Ovary (tissue), 9 donors: ENCODE data around the gene CACNA1H. TPM values are rescaled to one million over a fixed set of nuclear protein-coding genes. Genes with fewer than 3 reads are reported as not detected.

ENCODE experiments used
- DNase-seq, 5 donors: peaks; one replicate each; pipeline ENCODE4 v3.0.0-alpha.2; 2019 to 2020
- H3K27ac ChIP-seq, 2 donors: fragments of 200-600 bp; one replicate each; pipeline versions ENCODE4 v1.5.1 to v1.8.0; 2019 to 2022
- H3K27me3 ChIP-seq: fragments of 200-600 bp; one replicate; pipeline ENCODE4 v1.8.0; 2022
- H3K36me3 ChIP-seq: fragments of 200-600 bp; sonication (generic); one replicate; pipeline ENCODE4 v1.5.1; 2019
- H3K4me1 ChIP-seq: one replicate; pipeline ENCODE4 v1.8.1; 2013; ENCODE audit warnings: mild to moderate bottlenecking, moderate library complexity; ENCODE audit not compliant: insufficient read depth
- H3K4me3 ChIP-seq: fragments of 200-600 bp; sonication (generic); one replicate; pipeline ENCODE4 v1.5.1; 2017
- H3K9me3 ChIP-seq, 2 donors: fragments of 200-600 bp in 1 of 2; sonication (generic) in 1 of 2; one replicate each; pipeline versions ENCODE4 v1.5.1 to v1.8.1; 2013 to 2019; ENCODE audit warnings: mild to moderate bottlenecking in 1 of 2, moderate library complexity in 1 of 2
- CTCF ChIP-seq, 3 donors: fragments of 450-650 bp in 2 of 3; fragments of 200-600 bp in 1 of 3; IDR thresholded peaks; one replicate each; pipeline versions ENCODE4 v1.5.1 to v1.8.0; 2016 to 2022; ENCODE audit warnings: antibody characterized with exemption in 3 of 3, mild to moderate bottlenecking in 1 of 3
- EP300 ChIP-seq: sonication (generic); formaldehyde crosslinking; IDR thresholded peaks from one replicate; pipeline ENCODE4 v1.6.1; 2017; ENCODE audit warnings: antibody characterized with exemption
- POLR2A ChIP-seq: fragments of 450-650 bp; IDR thresholded peaks from one replicate; pipeline ENCODE4 v1.6.1; 2017; ENCODE audit warnings: antibody characterized with exemption, mild to moderate bottlenecking, moderate library complexity
- WGBS, 3 donors: extraction: QIAGEN DNeasy Blood & Tissue Kit in 1 of 3; methylation state at CpG; one replicate each; pipeline versions ENCODE4 v1.1.5 to v1.1.7; 2013 to 2017; 5-methylcytosine and 5-hydroxymethylcytosine counted together
- intact Hi-C, 4 donors: fragments of 100-400 bp; cut with DNase I; formaldehyde crosslinking; loops; one replicate each; pipeline versions ENCODE4 v1.11.0 to v1.15.1; 2022 to 2023
- polyA plus RNA-seq, 2 donors: library from polyadenylated mRNA; stranded (reverse); fragments of 200-250 nt in 1 of 2; fragments of 350-450 nt in 1 of 2; fragmentation: Illumina TruSeq in 1 of 2; extraction: RNeasy Lipid Tissue Mini Kit (QIAGEN cat#74804) in 1 of 2; gene quantifications; one replicate each; pipeline ENCODE4 v1.2.3, GENCODE V29; 2013 to 2014
- total RNA-seq, 7 donors: library from RNA; depleted of rRNA in 2 of 7; stranded (reverse); fragments of >200 nt in 2 of 7; fragmentation: NEBNext Ultra II Directional in 3 of 7; extraction: Animal tissue kit (Norgen Biotek cat#: 25700) in 3 of 7; gene quantifications; one replicate each; pipeline versions ENCODE4 v1.1.0 to v1.2.4, GENCODE V29; 2016 to 2023
- donor health status: DM: no; HTN: no; CAD: no; lungs with moderate emphysema.
- donor health status: DM: no; HTN: no; CAD: no.
- donor health status: Bipolar disorder and iron deficiency.
- donor health status: DM: yes; HTN: yes; CAD: no.
- donor health status: DM: no; HTN: no; CAD: no.
- donor health status: DM: yes; HTN: yes; CAD: no.

The CACNA1H gene
- total and polyA plus RNA-seq, 9 donors, result 7.3 to 217 (median 106) TPM

- Histone ChIP-seq H3K27ac (no peak overlapping the region), H3K4me1 (no peaks in the 10 kb centered on the region), H3K27me3 (no peaks in the 10 kb centered on the region), H3K9me3 (no peaks in the 10 kb centered on the region), H3K36me3 (no peaks in the 10 kb centered on the region), H3K4me3 (no peak overlapping the region)
- TF ChIP-seq POLR2A, result no peak
- intact Hi-C loops, result no loop called here
- 1 to 3% (median 2%) methylated on average over 10 to 11 of the region's 11 CpGs for WGBS, 3 donors
- no peak for DNase-seq
Measured at GRCh38 chr16:1259760-1260068, 106.8 kb downstream of the CACNA1H start.

- WGBS, 3 donors, result 32 to 44% (median 37%) methylated on average over 36 of the region's 36 CpGs
- no peaks in the 10 kb centered on the region for H3K36me3 ChIP-seq
Measured at GRCh38 chr16:1260101-1260680, 107.3 kb downstream of the CACNA1H start.

GRCh38 chr16:1261131-1261892 lies 108.4 kb downstream of the CACNA1H start:
- DNase-seq, result no peak
- Histone ChIP-seq H3K9me3 (no peaks in the 10 kb centered on the region), H3K36me3 (no peaks in the 10 kb centered on the region), H3K4me3 (no peak overlapping the region), H3K4me1 (no peaks in the 10 kb centered on the region), H3K27ac (no peak overlapping the region), H3K27me3 (no peaks in the 10 kb centered on the region)
- TF ChIP-seq POLR2A, result no peak
- no peak for TF ChIP-seq EP300
- TF ChIP-seq CTCF (IDR thresholded peaks at IDR 0.05), result no peak
- 5 to 12% (median 10%) methylated on average over 31 to 47 of the region's 47 CpGs for WGBS, 3 donors
- intact Hi-C loops, result no loop called here

More at GRCh38 chr16:1260101-1260680, 107.3 kb downstream of the CACNA1H start:
- Histone ChIP-seq H3K4me3 (no peak overlapping the region), H3K27me3 (no peaks in the 10 kb centered on the region), H3K4me1 (no peaks in the 10 kb centered on the region), H3K27ac (no peak overlapping the region), H3K9me3 (no peaks in the 10 kb centered on the region)
- no peak for TF ChIP-seq CTCF (IDR thresholded peaks at IDR 0.05)
- no peak for TF ChIP-seq EP300
- no peak for TF ChIP-seq POLR2A
- no peak for DNase-seq
- intact Hi-C loops, result no loop called here

GRCh38 chr16:1262210-1262845 lies 109.4 kb downstream of the CACNA1H start:
- H3K27me3 ChIP-seq, result no peaks in the 10 kb centered on the region
- H3K4me1 ChIP-seq, result no peaks in the 10 kb centered on the region
- intact Hi-C loops, result no loop called here
- TF ChIP-seq CTCF (IDR thresholded peaks at IDR 0.05) (no peak), POLR2A (no peak), EP300 (no peak)
- H3K27ac ChIP-seq, result no peak overlapping the region
- no peak overlapping the region for H3K4me3 ChIP-seq
- no peak for DNase-seq
- WGBS, 3 donors, result 68 to 75% (median 72%) methylated on average over 32 of the region's 32 CpGs
- H3K36me3 ChIP-seq, result no peaks in the 10 kb centered on the region
- H3K9me3 ChIP-seq, result no peaks in the 10 kb centered on the region

- 72 to 84% (median 79%) methylated on average over 5 to 9 of the region's 9 CpGs for WGBS, 3 donors
Measured at GRCh38 chr16:1262846-1263221, 109.9 kb downstream of the CACNA1H start.

More at GRCh38 chr16:1262846-1263221, 109.9 kb downstream of the CACNA1H start:
- intact Hi-C loops, result no loop called here
- DNase-seq, result no peak
- Histone ChIP-seq H3K27ac (no peak overlapping the region), H3K4me1 (no peaks in the 10 kb centered on the region), H3K4me3 (no peak overlapping the region), H3K36me3 (no peaks in the 10 kb centered on the region), H3K9me3 (no peaks in the 10 kb centered on the region), H3K27me3 (no peaks in the 10 kb centered on the region)
- TF ChIP-seq POLR2A (no peak), CTCF (IDR thresholded peaks at IDR 0.05) (no peak)
